HK-2 (cell line): ENCODE results near the gene MAP3K9.
"Not testable (repeated sequence)": the region's sequence is repeated elsewhere in the genome, so short reads cannot be mapped to it uniquely, and the experiment has no call there.

Experiments
- DNase-seq: peaks from one replicate; pipeline ENCODE4 v3.0.0-alpha.2; 2018; ENCODE audit not compliant: unreplicated experiment

The MAP3K9 gene

GRCh38 chr14:70809225-70810219 is at the start of gene MAP3K9:
MAP3K9 (minus strand) TSS chr14:70809513; CDS start chr14:70809171, 342 bp downstream.
- peak; percentile 99 for DNase-seq

- no peak for DNase-seq
Observed at GRCh38 chr14:70858641-70859040, 49.3 kb upstream of the MAP3K9 start.

- DNase-seq, result no peak
Observed at GRCh38 chr14:70857496-70857890, 48.2 kb upstream of the MAP3K9 start.

DNA sequence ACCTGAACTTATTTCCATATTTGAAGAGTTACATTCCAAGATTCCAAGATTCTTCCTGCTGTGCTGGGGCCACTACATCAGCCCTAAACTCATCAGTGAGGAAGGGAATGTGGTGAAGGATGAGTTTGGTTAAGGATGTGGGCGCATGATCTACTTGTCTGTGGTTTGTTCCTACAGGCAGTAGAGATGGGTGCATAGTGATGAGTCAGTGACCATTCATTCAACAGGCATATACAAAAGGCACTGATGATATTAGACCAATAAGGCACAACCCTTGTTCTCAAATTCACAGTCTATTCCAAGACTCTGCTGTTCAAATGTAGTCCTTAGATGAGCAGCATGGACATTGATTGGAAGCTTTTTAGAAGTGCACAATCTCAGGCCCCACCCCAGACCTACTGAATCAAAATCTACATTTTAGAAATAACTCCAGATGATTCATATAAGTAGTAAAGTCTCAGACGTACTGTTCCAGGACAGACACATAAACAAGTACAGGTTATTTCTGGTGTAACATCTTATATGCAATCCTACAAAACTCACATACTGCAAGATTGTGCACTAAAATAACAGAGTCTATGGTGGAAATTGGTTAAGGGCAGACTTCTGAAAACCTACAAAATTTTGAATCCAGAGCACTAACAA is 47.7 kb upstream of the MAP3K9 start:
- peak; percentile 33 for DNase-seq

- DNase-seq, result no peak
Observed at GRCh38 chr14:70855486-70855885, 46.2 kb upstream of the MAP3K9 start.

GRCh38 chr14:70853658-70854057 is 44.3 kb upstream of the MAP3K9 start:
- not testable (repeated sequence) for DNase-seq

DNA sequence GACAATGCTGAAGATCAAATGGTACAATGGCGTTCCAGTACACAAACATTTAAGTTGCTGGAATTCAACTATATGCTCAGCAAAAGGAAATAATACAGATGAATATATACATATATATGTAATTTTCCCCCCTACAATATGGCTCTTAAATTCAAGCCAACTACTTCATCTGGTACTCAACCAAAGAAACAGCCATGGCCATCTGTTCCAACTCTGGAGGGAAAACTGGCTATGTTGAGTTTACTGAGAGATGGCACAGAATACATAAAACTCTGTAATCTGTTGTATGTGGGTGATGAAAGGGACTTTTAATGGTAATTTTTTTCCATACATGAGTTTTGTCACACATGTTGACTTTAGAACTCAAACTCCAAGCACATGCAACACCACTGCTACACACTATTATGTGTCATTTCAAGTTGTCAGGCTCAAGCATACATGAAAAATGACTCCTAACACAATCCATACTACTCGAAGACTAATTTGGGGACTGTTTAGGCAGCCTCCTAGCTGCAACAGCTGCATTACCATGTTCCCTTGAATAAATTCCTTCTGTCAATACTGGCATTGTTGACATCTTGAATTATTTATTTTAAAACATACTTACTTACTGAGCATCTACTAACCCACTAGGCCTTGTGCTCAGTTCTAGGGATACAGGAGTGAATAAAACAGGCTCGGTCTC is 38.2 kb upstream of the MAP3K9 start:
- no peak for DNase-seq

DNA sequence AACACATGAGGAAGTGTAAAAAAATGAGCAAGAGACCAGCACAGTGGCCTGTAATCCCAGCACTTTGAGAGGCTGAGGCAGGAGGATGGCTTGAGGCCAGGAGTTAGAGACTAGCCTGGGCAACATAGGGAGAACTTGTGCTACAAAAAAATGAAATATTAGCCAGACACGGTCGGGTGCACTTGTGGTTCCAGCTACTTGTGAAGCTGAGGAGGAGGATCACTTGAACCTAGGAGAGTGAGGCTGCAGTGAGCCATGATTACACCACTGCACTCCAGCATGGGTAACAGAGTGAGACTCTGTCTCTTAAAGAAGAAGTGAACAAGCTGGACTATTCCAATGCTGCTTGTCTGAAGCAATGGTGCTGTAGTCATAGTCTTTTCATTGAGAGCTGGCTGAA is 36.3 kb upstream of the MAP3K9 start:
- DNase-seq, result no peak

DNA sequence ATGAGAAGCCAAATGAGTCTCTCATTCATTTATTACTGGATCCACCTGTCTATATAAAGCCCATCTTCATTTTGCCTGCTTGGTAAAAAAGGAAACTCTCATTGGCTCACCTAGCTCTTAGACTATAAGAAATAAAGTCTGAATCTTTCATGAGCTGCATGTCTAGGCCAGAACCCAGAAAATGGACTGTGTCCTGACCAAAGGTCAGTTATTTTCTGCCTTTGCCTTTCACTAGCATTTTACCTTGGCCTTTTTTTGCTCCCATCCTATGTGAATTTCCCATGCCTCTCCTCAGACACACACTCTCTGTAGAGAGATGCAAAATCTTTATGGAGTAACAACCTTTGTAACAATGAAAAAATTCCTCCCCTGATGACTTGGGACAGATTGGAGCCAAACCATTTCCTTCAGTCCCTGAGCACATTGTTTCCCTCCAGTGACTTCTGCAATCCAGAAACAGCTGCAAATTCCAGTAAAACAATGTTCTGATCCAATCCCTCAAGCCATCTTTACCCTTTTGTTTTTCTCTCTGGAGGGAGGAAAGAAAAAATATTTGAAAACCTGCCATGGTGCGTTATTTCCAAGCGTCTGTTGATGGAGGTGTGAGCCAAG is 33.6 kb upstream of the MAP3K9 start:
- DNase-seq, result no peak

DNA sequence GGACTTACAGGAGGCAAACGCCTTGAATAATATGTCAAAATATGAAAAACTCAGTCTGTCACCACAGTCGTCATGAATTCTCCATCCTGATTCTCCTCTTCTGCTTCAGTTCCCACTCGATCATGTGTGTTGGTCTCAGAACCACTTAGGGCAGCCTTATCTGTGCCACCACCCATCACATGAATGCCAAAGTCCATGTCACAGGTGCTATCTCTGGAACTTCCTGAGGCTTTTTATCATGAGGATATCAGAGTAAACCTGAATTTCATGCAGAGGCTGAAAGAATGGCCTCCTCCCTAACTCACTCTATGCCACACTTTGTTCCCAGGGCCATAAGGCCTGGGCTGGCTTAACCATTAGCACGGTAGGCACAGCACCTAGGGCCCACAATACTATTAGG is 28.8 kb upstream of the MAP3K9 start:
- DNase-seq, result no peak

DNA sequence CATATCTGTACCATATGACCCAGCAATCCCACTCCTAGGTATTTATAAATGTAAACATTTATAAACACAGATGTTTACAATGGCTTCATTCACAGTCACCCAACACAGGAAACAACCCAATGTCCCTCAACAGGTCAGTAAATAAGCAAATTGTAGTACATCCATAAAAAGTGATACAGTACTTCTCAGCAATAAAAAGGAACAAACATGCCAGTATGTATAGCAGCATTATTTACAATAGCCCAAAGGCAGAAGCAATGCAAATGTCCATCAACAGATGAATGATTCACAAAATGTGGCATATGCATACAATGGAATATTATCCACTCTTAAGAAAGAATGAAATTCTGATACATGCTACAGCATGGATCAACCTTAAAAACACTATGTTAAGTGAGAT is 27.6 kb upstream of the MAP3K9 start:
- DNase-seq, result no peak

- DNase-seq, result no peak
Observed at GRCh38 chr14:70833884-70834283, 24.6 kb upstream of the MAP3K9 start.

DNA sequence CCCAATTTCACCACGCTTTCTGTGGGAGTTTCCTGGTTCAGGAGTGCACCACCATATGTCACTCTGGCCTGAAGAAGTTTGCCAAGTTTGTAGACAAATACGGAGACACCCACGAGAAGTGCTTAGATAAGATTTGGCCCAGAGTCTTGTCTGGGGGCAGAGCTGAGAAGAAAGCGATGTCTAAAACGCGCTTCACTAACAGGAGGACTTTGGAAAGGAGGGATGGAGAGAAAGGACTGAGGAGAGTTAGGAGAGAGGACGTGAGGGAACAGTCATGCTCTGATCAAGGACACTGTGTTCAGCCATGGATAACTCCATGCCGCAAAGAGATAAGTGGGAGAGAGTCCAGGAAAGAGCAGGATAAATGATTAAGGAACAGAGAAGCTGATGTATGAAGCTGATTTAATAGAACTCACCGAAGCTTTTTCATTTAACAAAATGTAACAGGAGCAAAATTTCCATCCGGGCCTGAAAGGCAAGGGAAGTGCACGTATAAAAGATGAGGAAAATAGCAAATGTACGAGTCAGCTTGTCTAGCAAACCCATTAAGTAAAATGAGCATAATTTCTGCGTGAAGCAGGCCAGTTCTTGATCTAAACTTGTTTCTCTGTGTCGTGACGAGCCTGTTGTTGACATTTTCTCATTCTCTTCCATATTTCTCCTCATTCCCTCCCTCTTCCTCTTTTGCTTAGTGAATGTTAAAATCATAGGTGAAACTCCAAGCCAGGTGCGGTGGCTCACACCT is 23.4 kb upstream of the MAP3K9 start:
- no peak for DNase-seq

- no peak for DNase-seq
Observed at GRCh38 chr14:70830998-70831781, 21.9 kb upstream of the MAP3K9 start.

GRCh38 chr14:70828188-70828587 is 18.9 kb upstream of the MAP3K9 start:
- no peak for DNase-seq

- DNase-seq, result no peak
Observed at GRCh38 chr14:70827752-70828151, 18.4 kb upstream of the MAP3K9 start.

- DNase-seq, result no peak
Observed at GRCh38 chr14:70827347-70827746, 18.0 kb upstream of the MAP3K9 start.

DNA sequence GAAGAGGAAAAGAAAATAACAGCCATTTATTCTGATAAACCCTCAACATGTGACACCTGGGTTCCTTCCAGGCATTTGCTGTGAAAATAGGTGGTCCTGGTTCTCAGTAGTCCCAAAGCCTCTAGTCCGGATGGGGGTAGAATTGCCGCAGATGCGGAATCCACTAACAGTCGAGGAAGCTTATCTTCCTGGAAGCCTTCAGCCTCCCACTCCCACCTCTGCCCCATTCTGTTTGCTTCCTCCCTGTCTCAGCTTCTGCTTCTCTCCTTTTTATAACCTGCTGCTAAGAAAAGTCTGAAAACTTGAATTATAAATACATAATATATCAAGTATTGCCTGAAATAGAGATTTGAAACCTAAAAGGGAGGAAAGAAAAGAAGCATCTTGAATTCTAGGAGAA is 14.0 kb upstream of the MAP3K9 start:
- no peak for DNase-seq

- no peak for DNase-seq
Observed at GRCh38 chr14:70822530-70823185, 13.3 kb upstream of the MAP3K9 start.
